Esophagus muscularis mucosa (tissue), 4 donors: Measurements from ENCODE around the gene NRAP. TPM values are rescaled to one million over a fixed set of nuclear protein-coding genes. Genes with fewer than 3 reads are reported as not detected.

Experiments used
- DNase-seq: peaks from one replicate; pipeline ENCODE4 v3.0.0-alpha.2; 2017; ENCODE audit errors: extremely low spot score
- H3K27ac ChIP-seq, 4 donors: fragments of 200-600 bp; sonication (generic); replicated peaks in 1 of 4; 1 replicate in 3 of 4; 2 replicates in 1 of 4; pipeline ENCODE4 v1.5.1; 2016 to 2019; ENCODE audit warnings: mild to moderate bottlenecking in 1 of 4
- H3K27me3 ChIP-seq, 4 donors: fragments of 200-600 bp; sonication (generic); one replicate each; pipeline versions ENCODE4 v1.5.1 to v1.6.0; 2016 to 2019
- H3K36me3 ChIP-seq, 4 donors: fragments of 200-600 bp; sonication (generic); one replicate each; pipeline ENCODE4 v1.5.1; 2016 to 2019
- H3K4me1 ChIP-seq, 4 donors: fragments of 200-600 bp; sonication (generic); one replicate each; pipeline ENCODE4 v1.5.1; 2016 to 2019
- H3K4me3 ChIP-seq, 4 donors: fragments of 200-600 bp; sonication (generic); 1 replicate in 2 of 4; 2 replicates in 2 of 4; pipeline ENCODE4 v1.5.1; 2016 to 2019; ENCODE audit warnings: mild to moderate bottlenecking in 4 of 4, moderate library complexity in 1 of 4
- H3K9me3 ChIP-seq, 4 donors: fragments of 200-600 bp; sonication (generic); 1 replicate in 3 of 4; 2 replicates in 1 of 4; pipeline ENCODE4 v1.5.1; 2016 to 2019
- CTCF ChIP-seq, 3 experiments: fragments of 200-600 bp in 2 of 3; fragments of 450-650 bp in 1 of 3; sonication (generic) in 2 of 3; IDR thresholded peaks; one replicate each; pipeline ENCODE4 v1.5.1; 2017 to 2019; ENCODE audit warnings: antibody characterized with exemption in 3 of 3, mild to moderate bottlenecking in 2 of 3, moderate library complexity in 1 of 3
- EP300 ChIP-seq: sonication (generic); formaldehyde crosslinking; IDR thresholded peaks from one replicate; pipeline ENCODE4 v1.6.1; 2017; ENCODE audit warnings: antibody characterized with exemption
- POLR2A ChIP-seq: fragments of 450-650 bp; IDR thresholded peaks from one replicate; pipeline ENCODE4 v1.6.1; 2017; ENCODE audit warnings: antibody characterized with exemption, moderate library complexity, mild to moderate bottlenecking, low read depth
- POLR2AphosphoS5 ChIP-seq, 2 donors: sonication (generic); formaldehyde crosslinking; IDR thresholded peaks; one replicate each; pipeline ENCODE4 v1.6.1; 2017; ENCODE audit warnings: antibody characterized with exemption in 2 of 2
- WGBS: methylation state at CpG from one replicate; pipeline ENCODE4 v1.1.5; 2018; 5-methylcytosine and 5-hydroxymethylcytosine counted together
- intact Hi-C: fragments of 100-400 bp; cut with DNase I; formaldehyde crosslinking; loops from one replicate; pipeline ENCODE4 v1.15.1; 2023
- total RNA-seq, 4 donors: library from RNA; depleted of rRNA; stranded (reverse); fragments of >200 nt; gene quantifications; one replicate each; pipeline versions ENCODE4 v1.1.0 to v1.2.1, GENCODE V29; 2016

Gene NRAP
- total RNA-seq, 4 donors from 2014 or later = not detected

- H3K4me1 ChIP-seq = peaks cover 23 to 30% (median 26%) of the 10 kb centered on the region in 4 donors
- intact Hi-C loops = no loop called here
- H3K9me3 ChIP-seq = no peaks in the 10 kb centered on the region
- 38% methylated on average over 19 of the region's 26 CpGs for WGBS
- H3K27ac ChIP-seq = no peak overlapping the region
- H3K27me3 ChIP-seq = no peaks in the 10 kb centered on the region
- peaks cover 0 to 59% (median 0%) of the 10 kb centered on the region in 4 donors for H3K36me3 ChIP-seq
- no peak for DNase-seq
- no peak overlapping the region for H3K4me3 ChIP-seq
- TF ChIP-seq EP300 = no peak
- no peak for TF ChIP-seq CTCF (IDR thresholded peaks at IDR 0.05)
- no peak for TF ChIP-seq POLR2AphosphoS5 (IDR thresholded peaks at IDR 0.05)
- TF ChIP-seq POLR2A = no peak
Measured at GRCh38 chr10:113610631-113611601, 52.9 kb downstream of the NRAP start.

GRCh38 chr10:113609704-113610108 lies 54.1 kb downstream of the NRAP start:
- Histone ChIP-seq H3K27me3 (no peaks in the 10 kb centered on the region), H3K4me1 (peaks cover 23 to 30% (median 26%) of the 10 kb centered on the region in 4 donors), H3K27ac (no peak overlapping the region), H3K9me3 (no peaks in the 10 kb centered on the region), H3K36me3 (peaks cover 0 to 48% (median 0%) of the 10 kb centered on the region in 4 donors), H3K4me3 (no peak overlapping the region)
- intact Hi-C loops = no loop called here
- TF ChIP-seq EP300 (no peak), POLR2A (no peak), POLR2AphosphoS5 (IDR thresholded peaks at IDR 0.05) (no peak), CTCF (IDR thresholded peaks at IDR 0.05) (no peak)
- DNase-seq = no peak
- 79% methylated on average over 4 of the region's 4 CpGs for WGBS

- Histone ChIP-seq H3K27ac (no peak overlapping the region), H3K4me3 (no peak overlapping the region), H3K4me1 (peaks cover 2 to 8% (median 6%) of the 10 kb centered on the region in 4 donors), H3K36me3 (peaks cover 0 to 62% (median 0%) of the 10 kb centered on the region in 4 donors), H3K9me3 (no peaks in the 10 kb centered on the region), H3K27me3 (no peaks in the 10 kb centered on the region)
- 67% methylated on average over 13 of the region's 13 CpGs for WGBS
- TF ChIP-seq CTCF (IDR thresholded peaks at IDR 0.05) = no peak
- DNase-seq = no peak
- intact Hi-C loops = no loop called here
Measured at GRCh38 chr10:113605268-113605978, 58.4 kb downstream of the NRAP start.

GRCh38 chr10:113604572-113604971 lies 59.3 kb downstream of the NRAP start:
- intact Hi-C loops = no loop called here
- DNase-seq = no peak
- H3K27ac ChIP-seq = no peak overlapping the region
- H3K36me3 ChIP-seq = peaks cover 0 to 64% (median 0%) of the 10 kb centered on the region in 4 donors
- H3K4me3 ChIP-seq = no peak overlapping the region
- peaks cover 0 to 8% (median 0%) of the 10 kb centered on the region in 4 donors for H3K4me1 ChIP-seq
- no peaks in the 10 kb centered on the region for H3K27me3 ChIP-seq
- no peaks in the 10 kb centered on the region for H3K9me3 ChIP-seq
- 89% methylated on average over 11 of the region's 12 CpGs for whole genome bisulfite sequencing
- TF ChIP-seq EP300 = no peak
- TF ChIP-seq POLR2AphosphoS5 (IDR thresholded peaks at IDR 0.05) = no peak
- TF ChIP-seq CTCF (IDR thresholded peaks at IDR 0.05) = no peak
- no peak for TF ChIP-seq POLR2A
